Vagina (tissue), 2 donors: Measurements from ENCODE around the gene TMEM87B.

Source experiments
- POLR2A ChIP-seq, 2 donors: fragments of 450-650 bp; IDR thresholded peaks; one replicate each; pipeline ENCODE4 v1.6.1; 2017; ENCODE audit warnings: antibody characterized with exemption in 2 of 2, mild to moderate bottlenecking in 2 of 2, moderate library complexity in 2 of 2
- TF ChIP-seq, protein P1 (sequence below), 3 experiments: fragments of 450-650 bp in 2 of 3; fragments of 200-600 bp in 1 of 3; sonication (generic) in 1 of 3; IDR thresholded peaks; one replicate each; pipeline ENCODE4 v1.5.1; 2017 to 2019; ENCODE audit warnings: antibody characterized with exemption in 3 of 3, mild to moderate bottlenecking in 2 of 3, moderate library complexity in 2 of 3

DNA sequence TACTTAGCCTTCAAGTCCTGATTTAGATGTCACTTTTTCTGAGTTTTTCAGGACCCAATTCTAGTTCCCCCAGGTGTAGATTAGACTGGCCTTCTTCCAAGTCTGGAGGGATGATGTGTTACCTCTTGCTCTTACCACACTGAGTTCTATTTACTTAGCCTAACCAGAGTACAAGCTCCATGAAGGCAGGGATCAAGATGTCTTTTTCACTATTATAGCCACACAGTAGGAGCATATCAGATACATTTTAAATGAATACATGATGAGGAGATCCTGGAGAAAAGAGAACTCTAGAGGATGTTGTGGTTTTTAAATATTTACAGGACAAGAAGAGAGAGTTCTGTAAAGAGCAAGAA is 30.3 kb downstream of the TMEM87B start:
- TF ChIP-seq, protein P1, sequence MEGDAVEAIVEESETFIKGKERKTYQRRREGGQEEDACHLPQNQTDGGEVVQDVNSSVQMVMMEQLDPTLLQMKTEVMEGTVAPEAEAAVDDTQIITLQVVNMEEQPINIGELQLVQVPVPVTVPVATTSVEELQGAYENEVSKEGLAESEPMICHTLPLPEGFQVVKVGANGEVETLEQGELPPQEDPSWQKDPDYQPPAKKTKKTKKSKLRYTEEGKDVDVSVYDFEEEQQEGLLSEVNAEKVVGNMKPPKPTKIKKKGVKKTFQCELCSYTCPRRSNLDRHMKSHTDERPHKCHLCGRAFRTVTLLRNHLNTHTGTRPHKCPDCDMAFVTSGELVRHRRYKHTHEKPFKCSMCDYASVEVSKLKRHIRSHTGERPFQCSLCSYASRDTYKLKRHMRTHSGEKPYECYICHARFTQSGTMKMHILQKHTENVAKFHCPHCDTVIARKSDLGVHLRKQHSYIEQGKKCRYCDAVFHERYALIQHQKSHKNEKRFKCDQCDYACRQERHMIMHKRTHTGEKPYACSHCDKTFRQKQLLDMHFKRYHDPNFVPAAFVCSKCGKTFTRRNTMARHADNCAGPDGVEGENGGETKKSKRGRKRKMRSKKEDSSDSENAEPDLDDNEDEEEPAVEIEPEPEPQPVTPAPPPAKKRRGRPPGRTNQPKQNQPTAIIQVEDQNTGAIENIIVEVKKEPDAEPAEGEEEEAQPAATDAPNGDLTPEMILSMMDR (IDR thresholded peaks at IDR 0.05) = no peak
- TF ChIP-seq POLR2A (IDR thresholded peaks at IDR 0.05) = no peak
